Coronary artery (tissue), 2 donors: ENCODE data around the gene COX14.

ENCODE experiments used
- DNase-seq: peaks from one replicate; pipeline ENCODE4 v3.0.0-alpha.2; 2017; ENCODE audit warnings: low spot score
- H3K27ac ChIP-seq, 2 donors: fragments of 200-600 bp; sonication (generic); one replicate each; pipeline ENCODE4 v1.5.1; 2016 to 2019
- H3K4me3 ChIP-seq: fragments of 200-600 bp; sonication (generic); 2 replicates; pipeline ENCODE4 v1.5.1; 2016; ENCODE audit warnings: mild to moderate bottlenecking, moderate library complexity
- TF ChIP-seq, protein P1 (sequence below): fragments of 200-600 bp; sonication (generic); IDR thresholded peaks from one replicate; pipeline ENCODE4 v1.5.1; 2019; ENCODE audit warnings: antibody characterized with exemption

Gene COX14

GRCh38 chr12:50167049-50167828, 55.2 kb downstream of the COX14 start, which contains the start of gene CERS5:
Gene CERS5 (minus strand): TSS chr12:50167369. CDS start chr12:50167297, 72 bp downstream.
- H3K27ac ChIP-seq = peak within 1 kb of the TSS; percentile 97
- DNase-seq = peak; percentile 99
- H3K4me3 ChIP-seq = peak within 1 kb of the TSS; percentile 97
- TF ChIP-seq, protein P1, sequence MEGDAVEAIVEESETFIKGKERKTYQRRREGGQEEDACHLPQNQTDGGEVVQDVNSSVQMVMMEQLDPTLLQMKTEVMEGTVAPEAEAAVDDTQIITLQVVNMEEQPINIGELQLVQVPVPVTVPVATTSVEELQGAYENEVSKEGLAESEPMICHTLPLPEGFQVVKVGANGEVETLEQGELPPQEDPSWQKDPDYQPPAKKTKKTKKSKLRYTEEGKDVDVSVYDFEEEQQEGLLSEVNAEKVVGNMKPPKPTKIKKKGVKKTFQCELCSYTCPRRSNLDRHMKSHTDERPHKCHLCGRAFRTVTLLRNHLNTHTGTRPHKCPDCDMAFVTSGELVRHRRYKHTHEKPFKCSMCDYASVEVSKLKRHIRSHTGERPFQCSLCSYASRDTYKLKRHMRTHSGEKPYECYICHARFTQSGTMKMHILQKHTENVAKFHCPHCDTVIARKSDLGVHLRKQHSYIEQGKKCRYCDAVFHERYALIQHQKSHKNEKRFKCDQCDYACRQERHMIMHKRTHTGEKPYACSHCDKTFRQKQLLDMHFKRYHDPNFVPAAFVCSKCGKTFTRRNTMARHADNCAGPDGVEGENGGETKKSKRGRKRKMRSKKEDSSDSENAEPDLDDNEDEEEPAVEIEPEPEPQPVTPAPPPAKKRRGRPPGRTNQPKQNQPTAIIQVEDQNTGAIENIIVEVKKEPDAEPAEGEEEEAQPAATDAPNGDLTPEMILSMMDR = no peak
